Measurements from ENCODE around the gene ADARB1.
"Not testable (repeated sequence)": the region's sequence is repeated elsewhere in the genome, so short reads cannot be mapped to it uniquely, and the experiment has no call there.

The ADARB1 gene

DNA sequence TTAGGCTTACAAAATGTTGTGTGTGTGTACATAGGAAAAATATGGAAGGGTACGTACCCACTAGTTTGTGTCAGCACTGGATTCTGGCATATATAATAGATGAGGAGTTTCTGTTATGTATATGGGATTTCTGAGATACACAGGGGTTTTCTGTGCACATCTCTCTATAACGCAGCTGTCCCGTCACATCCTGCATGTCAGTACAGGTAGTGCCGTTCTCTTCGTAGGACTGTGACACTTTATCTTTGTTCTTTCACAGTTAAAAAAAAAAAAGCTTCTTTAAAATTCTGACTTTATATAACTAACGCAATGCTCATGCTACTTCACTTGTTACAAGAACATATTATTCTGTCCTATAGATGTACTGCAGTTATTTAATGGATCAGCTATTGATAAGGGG lies 42.9 kb downstream of the ADARB1 start:
- DNase-seq (ENCODE audit: low spot score), result no peak

DNA sequence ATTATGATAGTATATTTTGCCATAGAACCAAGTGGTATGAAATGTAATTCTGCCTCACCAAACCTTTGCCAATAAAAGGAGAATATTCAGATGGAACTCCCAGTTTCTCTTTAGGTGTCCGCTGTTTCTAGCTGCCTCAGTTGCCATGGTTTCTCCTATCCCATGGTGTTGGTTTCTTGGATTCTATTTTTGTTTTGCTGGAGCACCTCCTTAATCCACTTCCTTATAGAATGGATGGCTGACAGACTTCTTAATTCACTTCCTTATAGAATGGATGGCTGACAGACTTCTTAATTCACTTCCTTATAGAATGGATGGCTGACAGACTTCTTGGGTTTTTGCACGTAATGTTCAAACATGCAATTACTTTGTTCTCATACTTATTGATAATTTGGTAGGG lies 43.7 kb downstream of the ADARB1 start:
- DNase-seq (ENCODE audit: low spot score), result no peak

DNA sequence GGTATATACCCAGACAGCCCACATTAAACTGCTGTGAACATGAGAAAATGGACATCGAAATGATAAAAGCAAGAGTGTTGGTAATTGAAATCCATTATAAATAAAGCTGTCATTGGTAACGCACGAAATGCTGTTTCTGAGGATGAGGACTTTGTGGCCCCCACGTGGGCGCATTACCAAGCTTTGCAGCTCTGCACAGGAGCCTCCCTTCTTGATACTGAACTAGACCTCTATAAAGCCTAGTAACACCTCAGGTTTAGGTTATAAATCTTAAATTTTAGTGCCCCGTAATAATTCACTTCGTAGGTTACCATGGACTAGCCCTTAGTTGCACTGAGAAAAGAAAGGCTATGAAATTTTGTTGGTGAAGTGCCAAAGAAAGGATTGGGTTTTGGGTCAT lies 45.4 kb downstream of the ADARB1 start:
- no peak for DNase-seq (ENCODE audit: low spot score)

DNA sequence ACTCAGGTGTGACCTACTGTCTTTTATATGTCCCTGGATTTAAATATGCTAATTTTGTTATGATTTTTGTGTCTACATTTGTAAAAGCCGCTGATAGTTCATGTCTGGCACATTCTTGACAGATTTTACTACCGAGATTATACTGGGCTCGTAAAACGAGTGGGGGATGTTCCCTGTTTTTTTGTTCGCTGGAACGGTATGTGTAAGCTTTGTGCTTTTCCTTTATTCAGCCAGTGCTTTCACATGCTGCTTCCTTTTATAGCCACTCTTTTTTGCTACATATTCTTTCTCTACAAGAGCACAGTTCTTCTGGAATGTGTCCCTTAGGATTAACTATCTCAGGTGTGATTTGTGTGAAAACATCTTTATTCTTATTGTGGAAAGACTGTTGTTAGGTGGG lies 46.6 kb downstream of the ADARB1 start:
- DNase-seq (ENCODE audit: low spot score), result no peak

DNA sequence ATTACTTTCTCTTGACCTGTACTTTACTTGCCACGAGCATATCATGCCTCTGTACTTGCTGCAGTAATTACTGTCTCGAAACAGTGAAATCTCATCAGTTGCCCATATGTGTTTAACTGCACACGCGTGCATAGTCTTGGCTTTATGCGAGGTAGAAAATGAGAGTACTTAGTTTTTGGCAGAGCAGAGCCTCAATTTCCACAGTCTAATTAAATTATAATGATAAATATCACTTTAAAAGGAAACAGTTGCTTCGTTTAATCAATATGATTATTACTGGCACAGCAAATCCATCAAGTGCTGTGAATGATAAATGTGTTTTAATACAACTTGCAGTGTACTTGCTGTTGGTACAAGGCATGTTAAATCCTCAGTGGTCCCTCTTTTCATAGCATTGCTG lies 47.6 kb downstream of the ADARB1 start:
- no peak for DNase-seq (ENCODE audit: low spot score)

DNA sequence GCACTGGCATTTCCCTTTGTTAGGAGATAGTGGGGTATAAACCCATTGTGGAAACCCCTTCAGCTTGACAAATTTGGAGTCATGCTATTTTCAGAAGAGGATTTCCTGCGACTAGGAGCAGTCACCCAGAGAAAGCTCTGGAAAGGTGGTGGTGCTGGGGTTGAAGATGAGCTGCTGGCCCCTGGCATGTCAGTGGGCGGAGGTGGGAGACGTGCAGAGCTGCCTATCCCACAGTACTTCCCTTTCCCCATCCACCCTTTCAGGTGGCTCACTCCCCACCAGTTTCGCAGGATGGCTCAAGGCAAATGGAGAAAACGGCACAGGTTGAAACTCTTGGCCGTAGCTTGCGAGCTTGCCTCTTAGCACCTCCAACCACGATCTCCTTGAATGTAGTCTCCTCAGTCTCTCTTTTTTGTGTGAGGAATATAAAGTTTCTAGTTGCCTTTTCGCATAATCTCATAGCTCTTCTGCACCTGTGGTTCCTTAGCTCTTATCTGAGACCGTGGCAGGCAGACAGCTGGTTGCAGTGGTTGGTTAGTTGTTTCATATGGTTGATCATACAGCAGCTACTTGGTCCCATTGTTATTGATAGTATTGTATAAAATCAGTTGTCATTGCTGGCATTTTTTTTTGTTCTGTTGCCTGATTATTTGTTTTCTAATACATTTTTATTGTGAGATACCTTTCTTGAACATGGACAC lies 48.2 kb downstream of the ADARB1 start:
- DNase-seq (ENCODE audit: low spot score), result no peak

DNA sequence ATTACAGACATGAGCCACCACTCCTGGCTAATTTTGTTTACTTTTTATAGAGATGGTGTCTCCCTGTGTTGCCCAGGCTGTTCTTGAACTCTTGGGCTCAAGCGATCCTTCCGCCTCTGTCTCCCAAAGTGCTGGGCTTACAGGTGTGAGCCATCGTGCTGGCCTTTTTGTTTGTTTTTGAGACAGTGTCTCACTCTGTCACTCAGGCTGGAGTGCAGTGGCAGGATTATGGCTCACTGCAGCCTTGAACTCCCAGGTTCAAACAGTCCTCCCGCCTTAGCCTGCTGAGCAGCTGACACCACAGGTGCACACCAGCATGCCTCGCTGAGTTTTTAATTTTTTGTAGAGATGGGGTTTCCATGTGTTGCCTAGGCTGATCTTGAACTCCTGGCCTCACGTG lies 49.1 kb downstream of the ADARB1 start:
- DNase-seq (ENCODE audit: low spot score), result no peak

DNA sequence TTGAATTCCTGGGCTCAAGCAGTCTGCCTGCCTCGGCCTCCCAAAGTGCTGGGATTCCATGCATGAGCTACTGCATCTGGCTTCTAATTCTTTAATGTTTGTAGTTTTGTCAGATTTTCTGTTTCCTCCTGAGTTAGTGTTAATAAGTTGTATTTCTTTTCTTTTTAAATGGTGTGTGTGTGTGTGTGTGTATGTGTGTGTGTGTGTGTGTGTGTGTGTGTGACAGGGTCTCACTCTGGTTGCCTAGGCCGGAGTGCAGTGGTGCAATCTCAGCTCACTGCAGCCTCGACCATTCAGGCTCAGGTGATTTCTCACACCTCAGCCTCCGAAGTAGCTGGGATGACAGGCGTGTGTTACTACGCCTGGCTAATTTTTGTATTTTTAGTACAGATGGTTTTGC lies 50.2 kb downstream of the ADARB1 start:
- no peak for DNase-seq (ENCODE audit: low spot score)

DNA sequence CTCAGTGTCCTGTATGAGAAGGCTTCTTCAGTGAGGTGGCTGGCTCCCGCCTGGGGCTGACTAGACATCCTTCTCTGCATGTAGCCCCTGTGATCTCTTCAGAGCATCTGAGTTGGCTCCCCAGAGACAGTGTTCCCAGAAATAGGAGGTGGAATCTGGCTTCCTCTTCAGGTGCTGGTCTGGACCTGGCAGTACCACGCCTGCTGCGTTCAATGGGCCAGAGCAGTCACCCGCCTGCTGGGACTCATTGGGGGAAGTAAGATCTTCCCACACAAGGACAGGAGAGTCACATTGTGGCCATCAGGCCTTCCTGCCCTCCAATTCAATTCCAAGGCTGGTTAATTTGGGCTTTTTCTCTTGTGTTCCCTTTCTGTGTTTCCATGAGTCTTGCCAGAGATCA lies 51.0 kb downstream of the ADARB1 start:
- no peak for DNase-seq (ENCODE audit: low spot score)

DNA sequence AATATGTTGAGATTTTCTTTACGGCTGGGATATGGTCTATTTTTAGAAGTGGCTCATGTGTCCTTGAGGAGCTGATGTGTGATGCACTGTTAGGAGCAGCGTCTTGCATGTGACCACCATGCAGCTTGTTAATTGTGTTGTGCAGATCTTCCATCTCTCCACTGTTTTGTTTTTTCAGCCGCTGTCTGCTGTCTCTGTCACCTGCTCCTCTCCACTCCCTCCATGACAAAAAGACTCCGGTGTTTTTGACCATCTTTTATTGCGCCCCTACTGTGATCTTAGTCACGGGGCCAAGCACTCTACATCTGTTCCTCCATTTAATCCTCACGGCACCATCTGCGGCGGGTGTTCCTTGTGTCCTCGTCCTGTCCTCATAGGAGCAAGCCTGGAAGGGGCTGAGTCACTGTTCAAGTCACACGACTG lies 51.8 kb downstream of the ADARB1 start:
- DNase-seq (ENCODE audit: low spot score), result no peak

DNA sequence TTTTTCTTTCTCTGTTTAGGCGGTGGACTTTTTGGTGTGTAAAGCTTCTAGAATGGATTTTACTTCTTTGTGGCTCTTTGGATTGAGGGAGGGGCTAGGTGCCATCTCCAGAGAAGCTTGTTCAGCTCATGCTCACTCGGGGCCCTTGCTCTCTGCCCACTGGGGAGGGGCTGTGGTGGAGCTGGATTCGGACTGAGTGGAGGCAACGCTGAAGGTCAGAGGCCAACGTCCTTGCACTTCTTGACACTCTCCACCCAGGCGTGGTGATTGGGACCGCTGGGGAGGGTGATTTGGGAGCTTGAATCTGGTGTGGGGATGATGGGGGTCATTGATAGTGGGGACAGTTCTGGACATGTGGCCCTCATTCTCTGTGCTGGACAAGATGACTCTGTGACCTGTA lies 52.6 kb downstream of the ADARB1 start:
- no peak for DNase-seq (ENCODE audit: low spot score)

DNA sequence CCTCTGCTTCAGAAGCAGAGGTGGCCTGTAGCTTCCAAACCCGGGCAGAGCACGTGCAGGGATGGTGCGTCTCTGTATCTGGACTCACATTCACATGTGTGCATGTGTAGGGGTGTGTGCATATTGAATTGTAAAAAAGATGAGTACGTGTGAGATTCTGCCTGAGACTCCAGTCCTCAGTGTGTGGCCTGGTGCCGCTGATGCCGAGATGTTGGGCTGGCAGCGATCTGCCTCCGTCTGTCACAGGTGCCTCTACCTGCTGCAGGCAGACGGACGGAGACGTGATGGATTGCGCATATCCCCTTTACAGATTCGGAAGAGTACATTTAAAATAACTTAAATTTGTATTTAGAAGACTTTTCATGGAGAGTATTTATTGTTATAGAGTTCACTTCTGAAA lies 53.6 kb downstream of the ADARB1 start:
- DNase-seq (ENCODE audit: low spot score), result no peak

DNA sequence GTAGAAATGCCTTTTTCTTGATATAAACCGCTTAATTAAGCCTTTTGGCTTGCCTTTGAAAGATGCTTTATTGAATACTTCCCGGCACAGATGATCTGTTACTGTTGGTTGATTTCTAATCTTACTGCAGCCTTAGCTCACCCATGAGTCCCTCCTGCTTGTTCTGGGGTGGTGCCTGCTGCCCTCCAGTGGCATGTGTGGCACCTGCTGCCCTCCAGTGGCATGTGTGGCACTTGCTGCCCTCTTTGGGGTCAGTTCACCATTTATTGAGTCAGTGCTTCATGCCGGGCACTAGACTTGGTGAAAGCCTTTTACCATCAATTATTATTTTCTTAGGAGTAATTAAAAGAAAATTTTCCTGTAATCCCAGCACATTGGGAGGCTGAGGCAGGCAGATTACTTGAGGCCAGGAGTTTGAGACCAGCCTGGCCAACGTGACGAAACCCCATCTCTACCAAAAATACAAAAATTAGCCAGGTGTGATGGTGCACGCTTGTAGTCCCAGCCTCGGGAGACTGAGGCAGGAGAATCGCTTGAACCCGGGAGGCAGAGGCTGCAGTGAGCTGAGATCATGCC lies 54.3 kb downstream of the ADARB1 start:
- peak; percentile 73 for DNase-seq (ENCODE audit: low spot score)

DNA sequence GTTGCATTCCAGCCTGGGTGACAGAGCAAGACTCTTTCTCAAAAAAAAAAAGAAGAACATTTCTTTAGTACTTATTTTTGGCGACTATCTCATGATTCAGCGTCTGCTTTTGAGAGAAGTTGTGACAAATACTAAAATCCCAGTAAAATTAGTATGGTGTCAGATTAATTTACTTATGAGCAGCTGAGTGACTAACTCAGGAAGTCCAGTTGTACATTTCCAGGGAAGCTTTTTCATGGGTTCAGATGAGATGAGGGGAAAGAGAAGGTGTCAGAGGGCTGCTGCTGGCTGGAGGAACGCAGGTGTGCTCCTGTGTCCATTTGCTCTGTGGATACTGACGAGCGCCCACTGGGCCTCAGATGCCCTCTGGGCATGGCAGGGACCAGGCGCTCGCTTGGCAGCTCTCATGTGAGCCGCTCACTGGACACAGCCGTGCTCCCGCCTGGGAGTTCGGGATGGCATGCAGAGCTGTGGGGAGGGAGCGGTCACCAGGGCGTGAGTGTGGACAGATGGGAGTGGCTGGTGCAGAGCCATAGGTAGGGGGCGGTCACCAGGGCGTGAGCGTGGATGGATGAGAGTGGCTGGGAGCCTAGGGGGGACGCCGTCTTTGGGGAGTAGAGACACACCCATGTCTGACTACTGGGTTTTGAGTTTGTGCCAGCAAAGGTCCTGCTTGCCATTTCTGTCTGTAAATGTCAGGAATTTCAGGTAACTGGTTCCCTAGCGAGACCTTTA lies 55.0 kb downstream of the ADARB1 start:
- DNase-seq (ENCODE audit: low spot score), result no peak

DNA sequence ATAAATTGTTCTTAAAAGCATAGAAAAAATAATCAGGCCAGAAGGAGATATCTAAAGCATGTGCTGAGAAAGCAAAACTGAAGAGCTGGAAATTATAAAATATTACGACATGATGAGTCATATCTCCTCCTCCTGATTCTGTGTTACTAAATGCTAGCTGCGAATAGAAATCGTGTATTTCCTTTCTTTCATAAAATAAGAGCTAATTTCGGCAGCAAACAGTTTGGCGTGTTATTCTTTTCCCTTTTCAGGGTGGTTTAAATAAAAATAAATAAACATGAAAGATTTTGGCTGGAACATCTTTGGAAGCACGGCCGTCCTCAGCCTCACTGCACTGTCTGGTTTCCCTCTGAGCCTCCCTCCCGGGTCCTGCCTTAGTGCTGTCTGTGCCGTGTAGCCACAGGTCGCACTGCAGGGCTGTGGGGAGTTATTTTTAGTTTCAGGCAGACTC lies 56.0 kb downstream of the ADARB1 start:
- DNase-seq (ENCODE audit: low spot score), result no peak

DNA sequence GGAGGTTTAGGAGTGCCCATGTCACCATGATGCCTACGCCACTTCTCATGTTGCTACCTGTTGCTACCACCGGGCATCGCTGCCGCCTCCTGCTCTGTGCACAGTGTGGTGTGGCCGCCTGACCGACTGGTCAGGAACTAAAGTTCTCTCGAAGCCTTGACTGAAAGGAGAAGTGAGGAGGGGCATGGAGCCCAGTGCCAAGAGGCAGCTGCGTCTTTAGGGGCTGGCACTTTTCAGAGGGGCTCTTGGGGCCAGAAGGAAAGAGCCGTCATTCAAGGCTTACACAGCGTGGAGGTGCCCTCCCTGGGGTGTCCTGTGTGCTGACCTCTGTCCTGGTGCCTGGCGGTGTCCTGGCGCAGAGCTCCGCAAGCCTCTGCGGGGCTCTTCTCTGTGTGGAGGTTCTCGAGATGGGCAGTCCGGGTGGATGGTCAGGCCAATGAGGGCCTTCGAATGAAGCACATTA lies 57.2 kb downstream of the ADARB1 start:
- no peak for DNase-seq (ENCODE audit: low spot score)

DNA sequence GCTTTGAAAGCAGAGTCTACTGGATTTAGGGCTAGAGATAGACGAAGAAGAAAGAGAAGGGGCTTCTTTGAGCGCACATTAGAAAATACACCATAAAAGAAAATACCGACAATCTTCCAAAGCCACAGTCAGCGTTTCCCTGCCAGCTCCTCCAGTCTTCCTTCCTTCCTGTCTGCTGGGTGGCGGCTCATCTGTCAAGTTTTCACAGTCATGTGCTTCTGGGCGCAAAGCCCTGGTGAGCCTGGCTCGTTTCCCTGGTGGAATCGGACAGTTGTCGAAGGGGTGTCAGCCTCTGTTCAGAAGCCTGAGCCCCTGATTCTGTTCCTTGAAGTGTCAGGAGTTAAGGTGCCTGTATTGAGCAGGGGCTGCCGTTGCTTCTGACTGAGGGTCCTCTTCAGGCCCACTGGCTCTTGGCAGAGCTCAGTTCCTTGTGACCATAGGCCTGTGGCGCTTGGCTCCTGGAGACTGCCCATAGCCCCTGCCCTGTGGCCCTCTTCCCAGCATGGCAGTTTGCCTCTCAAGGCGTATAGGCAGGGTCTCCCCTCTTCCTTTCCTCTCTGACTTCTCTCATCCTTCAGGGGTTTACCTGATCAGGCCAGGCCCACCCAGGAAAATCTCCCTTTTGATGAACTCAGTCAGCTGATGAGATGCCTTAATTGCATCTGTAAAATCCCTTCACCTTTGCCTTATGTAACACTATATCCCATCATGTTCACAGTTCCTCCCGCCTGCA lies 58.6 kb downstream of the ADARB1 start:
- no peak for DNase-seq (ENCODE audit: low spot score)

DNA sequence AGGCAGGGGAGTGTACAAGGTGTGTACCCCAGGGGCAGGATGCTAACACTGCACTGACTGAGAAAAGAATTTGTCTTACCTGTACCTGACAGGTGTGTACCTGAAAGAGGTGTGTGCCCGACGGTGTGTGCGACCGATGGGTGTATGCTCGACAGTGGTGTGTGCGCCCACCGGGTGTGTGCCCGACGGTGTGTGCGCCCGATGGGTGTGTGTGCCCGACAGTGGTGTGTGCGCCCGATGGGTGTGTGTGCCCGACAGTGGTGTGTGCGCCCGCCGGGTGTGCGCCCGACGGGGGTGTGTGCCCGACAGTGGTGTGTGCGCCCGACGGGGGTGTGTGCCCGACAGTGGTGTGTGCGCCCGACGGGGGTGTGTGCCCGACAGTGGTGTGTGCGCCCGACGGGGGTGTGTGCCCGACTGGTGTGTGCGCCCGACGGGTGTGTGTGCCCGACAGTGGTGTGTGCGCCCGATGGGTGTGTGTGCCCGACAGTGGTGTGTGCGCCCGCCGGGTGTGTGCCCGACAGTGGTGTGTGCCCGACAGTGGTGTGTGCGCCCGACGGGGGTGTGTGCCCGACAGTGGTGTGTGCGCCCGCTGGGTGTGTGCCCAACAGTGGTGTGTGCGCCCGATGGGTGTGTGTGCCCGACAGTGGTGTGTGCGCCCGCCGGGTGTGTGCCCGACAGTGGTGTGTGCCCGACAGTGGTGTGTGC lies 59.3 kb downstream of the ADARB1 start:
- DNase-seq (ENCODE audit: low spot score), result not testable (repeated sequence)

DNA sequence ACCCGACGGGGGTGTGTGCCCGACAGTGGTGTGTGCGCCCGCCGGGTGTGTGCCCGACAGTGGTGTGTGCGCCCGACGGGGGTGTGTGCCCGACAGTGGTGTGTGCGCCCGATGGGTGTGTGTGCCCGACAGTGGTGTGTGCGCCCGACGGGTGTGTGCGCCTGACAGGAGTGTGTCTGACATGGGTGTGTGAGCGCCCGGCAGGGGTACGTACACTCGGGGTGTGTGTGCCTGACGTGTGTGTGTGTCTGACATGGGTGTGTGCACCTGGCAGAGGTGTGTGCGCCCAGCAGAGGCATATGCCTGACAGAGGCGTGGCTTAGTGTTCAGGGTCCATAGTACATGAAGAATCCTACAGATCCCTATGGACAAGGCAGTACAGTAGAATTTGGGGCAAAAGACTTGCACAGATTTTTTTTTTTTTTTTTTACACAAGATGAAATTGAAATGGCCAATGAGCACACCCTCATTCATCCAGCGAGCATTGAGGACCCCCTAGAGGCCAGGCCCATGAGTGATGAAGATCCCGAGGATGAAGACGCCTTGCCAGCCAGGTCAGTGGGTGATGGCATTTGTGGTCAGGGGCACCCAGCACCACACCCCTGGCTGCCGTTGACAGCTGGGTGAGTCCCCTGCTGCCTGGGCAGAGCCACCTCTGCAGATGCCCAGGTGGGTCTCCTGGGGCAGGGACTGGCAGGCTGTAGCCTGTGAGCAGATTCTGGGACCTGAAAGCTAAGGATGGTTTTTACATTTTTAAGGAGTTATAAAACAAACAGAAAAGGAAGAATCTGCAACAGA lies 60.1 kb downstream of the ADARB1 start:
- DNase-seq (ENCODE audit: low spot score), result no peak

DNA sequence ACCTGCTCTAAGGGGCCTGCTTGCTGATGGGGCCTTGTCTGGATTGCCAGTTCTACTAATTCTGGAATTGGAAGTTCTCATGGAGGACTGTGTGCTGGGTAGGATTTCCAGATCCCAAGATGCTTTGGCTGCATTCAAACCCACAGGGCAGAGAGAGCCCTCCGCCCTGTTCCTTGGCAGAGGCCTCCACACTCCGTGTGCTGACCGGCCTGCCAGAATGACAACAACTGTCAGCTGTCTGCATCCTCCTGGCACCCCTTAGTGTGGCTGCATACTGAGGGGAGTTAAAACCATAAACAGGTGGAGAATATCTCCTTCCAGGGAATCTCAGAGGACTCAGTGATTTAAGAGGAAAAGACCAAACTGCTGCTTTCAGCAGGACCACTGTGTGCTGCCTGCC lies 60.7 kb downstream of the ADARB1 start:
- DNase-seq (ENCODE audit: low spot score), result no peak

DNA sequence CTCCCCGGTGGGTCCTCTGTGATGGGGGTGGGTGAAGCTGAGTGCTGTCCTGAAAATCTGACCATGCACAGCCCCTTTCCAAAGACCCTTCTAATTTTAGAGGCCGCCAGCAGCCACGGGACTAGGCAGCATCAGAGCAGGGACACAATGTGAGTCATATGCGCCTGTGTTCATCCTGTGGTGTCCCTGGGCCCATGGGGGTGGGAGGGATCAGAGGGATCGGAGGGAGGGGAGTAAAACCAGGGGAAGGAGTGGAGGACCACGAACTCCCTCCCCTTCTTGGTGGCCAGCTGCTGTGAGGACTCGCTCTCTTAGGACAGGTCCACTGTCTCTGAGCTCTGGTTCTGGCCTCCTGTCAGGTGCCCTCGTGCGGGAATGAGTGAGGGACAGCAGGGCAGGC lies 61.5 kb downstream of the ADARB1 start:
- DNase-seq (ENCODE audit: low spot score), result no peak
